NCI-H526 (cell line): ENCODE measurements around the gene TMEM247.

ENCODE experiments used
- DNase-seq, 2 experiments: peaks; one replicate each; lab custom pipeline; 2025; lab: John Stamatoyannopoulos, UW

Gene TMEM247

DNA sequence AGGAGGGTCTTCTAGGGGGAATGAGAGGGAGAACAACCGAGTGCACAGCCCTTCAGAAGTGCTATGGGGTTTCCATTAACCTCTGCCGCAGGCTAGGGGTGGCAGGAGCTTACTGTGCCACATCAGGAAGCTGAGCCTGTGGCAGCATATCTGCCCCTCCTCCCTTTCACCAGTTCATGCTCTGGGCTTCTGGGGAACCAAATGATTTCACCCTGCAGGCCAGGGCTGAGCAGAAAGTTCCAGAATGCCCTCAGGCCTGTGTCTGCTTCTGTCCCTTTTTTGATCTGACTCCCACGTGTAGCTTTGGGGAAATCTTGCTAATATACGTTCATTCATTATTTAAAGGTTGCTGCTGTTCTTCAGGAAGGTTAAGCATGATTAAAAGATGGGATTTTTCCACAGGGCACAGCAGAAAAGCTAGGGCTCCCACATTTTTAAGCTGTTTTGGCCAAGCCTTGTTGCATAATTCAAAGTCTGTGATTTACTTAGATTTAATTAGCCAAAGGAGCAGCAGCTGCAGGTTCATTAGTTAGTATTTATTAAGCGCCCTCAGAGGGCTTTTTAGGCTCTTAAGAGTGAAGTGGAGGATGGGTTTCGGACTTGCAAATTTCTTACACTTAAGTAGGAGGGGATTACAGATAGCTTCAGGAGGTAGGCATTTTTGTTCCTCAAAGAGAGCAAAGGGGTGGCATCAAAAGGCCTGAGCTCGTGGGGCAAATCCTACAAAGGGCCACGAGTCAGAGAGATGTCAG, 10.2 kb downstream of the TMEM247 start:
- DNase-seq: no peak

- DNase-seq: no peak
Measured at GRCh38 chr2:46490521-46491141, 11.3 kb downstream of the TMEM247 start.

DNA sequence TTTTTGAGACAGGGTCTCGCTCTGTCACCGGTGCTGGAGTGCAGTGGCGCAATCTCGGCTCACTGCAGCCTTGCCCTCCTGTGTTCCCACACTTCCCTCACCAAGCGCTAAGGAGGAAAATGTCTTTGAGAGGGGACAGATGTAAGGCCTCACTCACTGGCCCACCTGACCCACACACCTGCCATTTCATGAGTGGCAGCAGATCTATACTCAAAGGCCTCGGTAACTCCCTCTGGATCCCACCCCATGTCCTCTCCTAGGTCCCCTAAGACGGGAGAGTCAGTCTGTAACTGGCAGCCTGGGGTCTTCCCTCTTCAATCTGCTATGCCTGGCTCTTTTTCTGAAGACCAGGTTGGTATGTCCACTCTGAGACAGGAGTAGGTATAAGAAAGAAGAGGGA, 12.9 kb downstream of the TMEM247 start:
- DNase-seq: no peak

DNA sequence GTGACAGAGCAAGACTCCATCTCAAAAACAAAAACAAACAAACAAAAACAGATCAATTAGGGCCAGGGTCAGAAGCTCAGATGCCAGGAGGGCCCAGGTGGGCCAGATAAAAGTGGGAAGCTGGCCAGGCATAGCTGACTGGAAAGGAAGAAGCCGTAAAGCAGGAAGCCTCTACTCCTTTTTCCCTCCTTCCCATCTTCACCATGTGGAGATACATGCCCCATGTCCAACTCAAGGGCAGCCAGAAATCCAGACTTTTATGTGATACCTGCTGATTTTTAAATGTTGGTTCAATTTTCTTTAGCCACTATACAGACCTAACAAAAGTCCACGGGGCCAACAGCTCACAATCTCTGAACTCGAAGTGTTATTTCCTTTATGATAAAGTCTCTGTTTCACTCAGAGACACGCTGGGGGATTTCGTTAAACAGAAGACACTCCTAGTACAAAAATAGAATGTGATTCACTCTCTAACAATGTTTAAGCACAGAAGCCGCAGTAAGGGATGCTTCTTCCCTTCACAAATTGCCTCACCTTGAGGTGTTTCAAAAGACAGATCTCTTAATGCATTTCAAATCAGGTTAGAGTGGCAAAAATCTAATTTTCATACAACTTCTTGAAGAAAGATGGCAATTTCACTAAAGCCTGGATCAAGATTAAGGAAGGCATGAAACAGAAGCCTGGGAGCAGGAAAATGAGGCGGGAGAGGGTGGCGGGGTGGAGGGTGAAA, 14.0 kb downstream of the TMEM247 start:
- no peak for DNase-seq

DNA sequence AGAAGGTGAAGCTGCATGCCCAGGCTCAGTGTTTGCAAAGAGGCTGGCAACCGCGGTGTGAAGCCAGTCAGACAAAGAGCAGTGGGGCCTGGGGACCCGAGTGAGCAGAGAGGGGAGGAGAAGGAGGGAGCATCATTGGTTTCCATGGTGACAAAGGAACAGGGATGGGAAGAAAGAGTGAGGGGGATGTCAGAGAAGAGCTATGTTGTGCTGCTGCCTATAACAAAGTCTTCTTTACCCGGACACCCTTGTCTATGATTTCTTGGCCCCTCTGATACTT, 14.5 kb downstream of the TMEM247 start:
- no peak for DNase-seq

- no peak for DNase-seq
Measured at GRCh38 chr2:46494596-46494995, 15.2 kb downstream of the TMEM247 start.

DNA sequence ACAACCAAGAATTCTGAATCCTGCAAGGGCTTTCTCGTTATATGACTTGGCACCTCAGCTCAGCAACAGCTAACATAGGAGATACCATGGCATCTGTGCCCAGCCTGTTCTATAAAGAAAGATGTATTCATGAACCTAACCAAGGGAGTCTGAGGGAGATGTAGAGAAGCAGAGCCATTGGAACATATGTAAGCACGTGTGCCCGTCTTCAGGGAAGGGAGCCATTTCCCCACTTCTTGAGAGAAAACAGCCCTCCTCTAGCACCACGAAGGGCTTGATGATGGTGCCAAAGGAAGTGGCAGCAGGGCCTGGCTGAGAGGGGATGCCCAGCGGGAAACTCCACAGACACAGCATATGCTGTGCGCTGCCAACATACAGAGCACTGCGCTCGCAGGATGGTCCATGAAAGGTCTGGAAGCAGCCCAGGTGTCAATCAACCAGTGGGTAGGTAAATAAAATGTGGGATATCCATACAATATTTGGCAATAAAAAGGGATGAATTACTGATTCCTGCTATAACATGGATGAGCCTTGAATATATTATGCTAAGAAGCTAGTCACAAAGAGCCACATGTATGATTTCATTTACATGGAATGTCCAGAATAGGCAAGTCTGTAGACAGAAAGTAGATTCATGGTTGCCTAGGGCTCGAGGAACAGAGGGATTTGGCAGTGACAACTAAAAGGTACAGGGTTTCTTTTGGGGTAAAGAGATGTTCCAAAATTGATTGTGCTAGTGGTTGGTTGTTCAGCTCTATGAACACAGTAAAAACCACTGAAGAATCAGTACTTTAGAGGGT, 16.1 kb downstream of the TMEM247 start:
- DNase-seq: no peak

- DNase-seq: no peak
Measured at GRCh38 chr2:46497766-46498165, 18.4 kb downstream of the TMEM247 start.

DNA sequence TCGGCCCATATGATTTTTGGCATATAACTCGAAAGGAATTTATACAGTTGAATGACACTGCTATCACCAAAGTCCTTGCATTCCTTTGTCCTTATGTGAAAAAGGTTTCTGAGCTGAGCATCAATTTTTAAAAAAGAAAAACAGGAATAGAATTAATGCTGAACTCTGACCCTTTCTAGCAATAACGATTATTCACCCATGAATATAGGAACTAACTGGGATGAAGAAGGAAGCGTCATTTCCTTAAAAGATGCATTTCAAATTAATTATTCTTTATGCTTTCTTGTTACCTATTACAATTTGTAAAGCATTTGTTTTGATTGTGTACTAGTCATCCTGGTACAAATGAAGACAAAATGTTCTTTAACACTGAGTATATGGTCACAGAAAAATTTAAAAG, 19.3 kb downstream of the TMEM247 start:
- no peak for DNase-seq

DNA sequence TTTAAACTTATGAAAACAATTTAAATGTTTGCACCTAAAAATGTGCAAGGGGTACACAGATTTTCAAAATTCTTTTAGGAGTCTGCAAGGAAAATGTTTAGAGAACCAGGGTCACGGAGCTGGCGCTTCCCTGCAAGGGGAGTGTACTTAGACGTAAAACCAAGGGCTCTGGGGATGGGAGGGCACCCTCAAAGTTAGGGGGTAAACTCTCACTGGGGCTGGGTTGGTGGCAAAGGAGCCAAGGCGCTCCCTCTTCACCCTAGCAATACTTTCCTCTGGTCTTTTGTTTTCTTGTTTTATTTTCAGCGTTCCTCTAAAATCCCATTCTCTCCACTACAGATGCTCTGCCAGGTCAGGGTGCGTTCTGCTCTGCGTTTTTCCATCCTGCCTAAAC, 20.0 kb downstream of the TMEM247 start:
- DNase-seq: no peak

DNA sequence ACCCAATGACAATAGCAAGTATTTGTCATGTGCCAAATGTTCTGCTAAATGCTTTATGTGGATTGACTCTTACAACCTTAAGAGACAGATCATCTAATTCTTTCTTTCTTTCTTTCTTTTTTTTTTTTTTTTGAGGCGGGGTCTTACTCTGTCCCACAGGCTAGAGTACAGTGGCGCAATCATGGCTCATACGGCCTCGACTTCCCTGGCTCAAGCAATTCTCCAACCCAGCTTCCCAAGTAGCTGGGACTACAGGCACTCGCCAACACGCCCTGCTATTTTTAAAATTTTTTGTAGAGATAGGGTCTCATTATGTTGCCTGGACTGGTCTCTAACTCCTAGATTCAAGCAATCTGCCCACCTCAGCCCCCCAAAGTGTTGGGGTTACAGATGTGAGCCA, 21.4 kb downstream of the TMEM247 start:
- DNase-seq: no peak

- no peak for DNase-seq
Measured at GRCh38 chr2:46502291-46502885, 23.0 kb downstream of the TMEM247 start.

DNA sequence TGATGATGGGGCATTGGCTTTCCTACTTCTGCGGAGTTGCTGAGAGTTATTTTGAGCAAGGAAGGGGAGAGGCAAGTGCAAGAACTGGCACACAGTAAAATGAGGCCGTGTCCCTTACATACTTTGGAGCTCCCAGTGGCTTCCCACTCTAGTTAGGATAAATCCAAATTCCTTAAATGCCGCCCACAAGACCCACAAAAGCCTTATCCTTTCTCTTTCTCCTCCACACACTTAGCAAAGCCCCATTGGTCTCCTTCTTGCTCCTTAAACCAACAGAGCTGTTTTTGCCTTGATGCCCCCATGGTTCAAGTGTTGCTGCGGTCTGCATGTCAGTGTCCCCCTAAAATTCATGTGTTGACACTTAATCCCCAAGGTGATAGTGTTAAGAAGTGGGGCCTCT, 24.3 kb downstream of the TMEM247 start:
- DNase-seq: no peak

GRCh38 chr2:46504221-46504620, 24.9 kb downstream of the TMEM247 start:
- no peak for DNase-seq

- DNase-seq: no peak
Measured at GRCh38 chr2:46504685-46505471, 25.5 kb downstream of the TMEM247 start.

GRCh38 chr2:46505472-46505783, 26.1 kb downstream of the TMEM247 start:
- DNase-seq: no peak

DNA sequence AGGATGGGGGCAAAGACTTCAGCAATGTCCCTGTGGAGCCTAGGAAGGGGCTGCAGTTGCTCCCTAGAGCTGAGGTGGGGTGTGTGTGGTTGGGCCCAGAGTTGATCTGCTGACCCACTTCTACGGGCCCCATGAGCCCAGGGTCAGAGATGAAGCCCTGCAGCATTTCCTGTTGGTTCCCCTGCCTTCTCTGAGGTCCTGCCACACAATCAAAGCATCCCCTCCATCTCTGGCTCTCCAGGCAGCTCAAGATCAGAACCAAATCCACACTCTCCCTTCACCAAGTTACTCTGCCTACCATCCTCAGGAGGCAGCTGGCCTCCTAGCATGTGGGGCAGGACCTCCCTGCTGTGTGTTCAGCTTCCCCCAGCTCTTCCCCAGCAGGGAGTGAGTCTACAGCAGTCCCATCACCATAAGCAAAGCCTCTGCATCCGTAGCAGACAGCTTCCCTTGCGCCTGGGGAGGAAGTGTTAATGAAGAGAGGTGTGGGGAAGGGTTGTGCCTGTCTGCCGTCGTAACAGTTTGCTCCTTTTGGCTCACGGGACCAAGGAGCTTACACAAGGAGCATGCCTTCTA, 26.9 kb downstream of the TMEM247 start:
- no peak for DNase-seq

GRCh38 chr2:46508312-46508711, 28.9 kb downstream of the TMEM247 start:
- no peak for DNase-seq

GRCh38 chr2:46508759-46509158, 29.4 kb downstream of the TMEM247 start:
- no peak for DNase-seq

- DNase-seq: no peak
Measured at GRCh38 chr2:46509804-46510203, 30.4 kb downstream of the TMEM247 start.

DNA sequence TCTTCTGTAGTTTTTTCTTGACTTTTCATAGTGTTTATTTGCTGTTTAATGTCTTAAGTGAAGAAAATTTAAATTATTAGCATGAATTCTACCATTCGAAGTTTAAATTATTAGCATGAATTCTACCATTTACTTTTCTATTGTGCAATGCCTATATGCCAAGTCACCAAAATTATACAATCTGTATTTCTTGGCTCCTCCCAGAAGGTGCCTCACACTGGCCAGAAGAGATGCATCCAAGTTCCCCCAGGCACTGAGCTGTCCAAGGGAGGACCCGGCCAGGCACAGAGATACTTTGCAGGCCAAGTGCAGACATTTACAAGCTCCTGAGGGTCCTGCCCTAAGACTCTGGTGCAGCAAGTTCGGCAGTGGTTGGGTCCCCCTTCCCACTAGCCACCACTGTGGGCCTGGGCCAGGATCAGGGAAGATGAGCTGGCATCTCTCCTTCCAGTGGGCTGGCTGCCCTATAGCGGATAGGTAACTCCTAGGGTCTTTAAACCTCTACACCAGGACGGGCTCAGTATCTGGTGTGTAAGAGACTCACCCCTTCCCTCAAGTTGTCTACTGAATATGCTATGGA, 31.3 kb downstream of the TMEM247 start:
- no peak for DNase-seq
